Neural progenitor cell (in vitro differentiated cells): Measurements from ENCODE around the gene ERMN.

ENCODE experiments used
- CTCF ChIP-seq: fragments of 200-600 bp; sonication (generic); IDR thresholded peaks from 2 replicates; pipeline ENCODE4 v1.5.1; 2017; ENCODE audit warnings: antibody characterized with exemption, mild to moderate bottlenecking
- EZH2 ChIP-seq: fragments of 200-600 bp; sonication (generic); IDR thresholded peaks from 2 replicates; pipeline ENCODE4 v1.6.1; 2017; ENCODE audit warnings: antibody characterized with exemption, mild to moderate bottlenecking, moderate library complexity
- EZH2phosphoT487 ChIP-seq: fragments of 200-600 bp; sonication (generic); IDR thresholded peaks from 2 replicates; pipeline ENCODE4 v1.6.1; 2017; ENCODE audit warnings: antibody characterized with exemption

- TF ChIP-seq CTCF (no peak), EZH2 (no peak), EZH2phosphoT487 (no peak)
Measured at GRCh38 chr2:157311706-157312105, 13.9 kb downstream of the ERMN start.
